Activated CD8-positive, alpha-beta memory T cell treated with anti-CD3 and anti-CD28 coated beads for 1 hour (primary cell): ENCODE measurements around the gene SPTBN1.

ENCODE experiments used
- DNase-seq, 2 donors: peaks; one replicate each; pipeline ENCODE4 v3.0.0-alpha.2; 2020; ENCODE audit warnings: low read depth in 1 of 2; ENCODE audit errors: extremely low read depth in 1 of 2

Gene SPTBN1

DNA sequence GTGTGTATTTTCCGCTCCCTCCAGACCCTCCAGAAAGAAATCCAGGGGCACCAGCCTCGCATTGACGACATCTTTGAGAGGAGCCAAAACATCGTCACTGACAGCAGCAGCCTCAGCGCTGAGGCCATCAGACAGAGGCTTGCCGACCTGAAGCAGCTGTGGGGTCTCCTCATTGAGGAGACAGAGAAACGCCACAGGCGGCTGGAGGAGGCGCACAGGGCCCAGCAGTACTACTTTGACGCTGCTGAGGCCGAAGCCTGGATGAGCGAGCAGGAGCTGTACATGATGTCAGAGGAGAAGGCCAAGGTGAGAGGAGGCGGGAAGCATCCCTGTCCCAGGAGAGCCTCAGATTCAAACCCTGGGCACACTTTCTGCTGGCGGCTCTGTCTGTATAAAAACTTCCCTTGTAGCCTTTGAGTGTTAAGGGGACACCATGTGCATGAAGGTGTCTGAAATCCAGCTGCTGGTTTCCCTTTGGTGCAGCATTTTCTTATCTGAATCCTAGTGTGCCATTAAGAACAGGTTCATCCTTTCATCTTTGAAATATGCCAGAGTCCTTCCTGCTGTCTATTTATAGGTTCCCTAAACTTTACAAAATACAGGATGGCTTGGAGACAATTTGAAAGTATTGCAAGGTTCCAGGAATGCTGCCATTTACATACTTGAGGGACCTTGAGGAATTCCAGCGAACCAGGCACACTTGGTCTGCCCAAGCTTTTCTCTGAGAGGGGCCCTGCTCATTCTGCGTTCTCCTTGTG, 190.2 kb downstream of the SPTBN1 start:
- DNase-seq, result no peak

DNA sequence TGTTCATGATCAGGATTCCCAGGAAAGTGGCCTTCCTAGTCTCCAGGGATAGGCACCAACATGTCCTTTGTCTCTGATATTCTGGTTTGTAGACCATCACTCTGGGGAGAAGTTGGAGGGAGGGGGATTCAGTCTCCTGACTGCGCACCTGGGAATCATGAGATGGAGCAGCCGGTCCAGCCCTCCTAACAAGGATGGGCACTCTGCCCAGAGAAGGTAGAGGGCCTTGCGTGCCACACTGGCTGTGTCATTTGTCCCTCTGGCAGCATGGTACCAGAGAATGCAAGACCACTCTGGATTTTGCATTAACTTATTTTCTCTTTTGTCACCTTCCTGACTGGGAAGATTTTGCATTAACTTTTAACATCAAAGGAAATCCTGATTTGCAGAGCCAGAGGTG, 192.1 kb downstream of the SPTBN1 start:
- DNase-seq, result no peak

DNA sequence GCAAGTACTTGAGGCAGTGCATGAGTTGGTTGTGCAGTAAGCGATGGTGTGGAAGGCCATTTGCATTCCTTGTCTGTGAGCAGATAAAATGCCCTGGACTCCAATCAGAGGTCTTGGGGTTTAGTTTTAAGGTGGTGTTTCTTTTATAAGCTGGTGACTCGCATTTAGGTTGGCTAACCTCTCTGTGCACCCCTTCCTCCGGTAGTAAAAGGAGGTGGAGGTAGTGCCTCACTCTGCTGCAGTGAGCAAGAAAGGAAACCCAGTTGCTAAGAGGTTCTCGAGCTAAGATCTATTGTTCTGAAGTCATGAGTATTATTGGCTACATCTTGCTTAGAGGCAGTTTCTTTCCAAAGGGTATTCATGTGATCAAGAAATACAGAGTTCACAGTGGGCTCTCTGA, 193.1 kb downstream of the SPTBN1 start:
- no peak for DNase-seq

DNA sequence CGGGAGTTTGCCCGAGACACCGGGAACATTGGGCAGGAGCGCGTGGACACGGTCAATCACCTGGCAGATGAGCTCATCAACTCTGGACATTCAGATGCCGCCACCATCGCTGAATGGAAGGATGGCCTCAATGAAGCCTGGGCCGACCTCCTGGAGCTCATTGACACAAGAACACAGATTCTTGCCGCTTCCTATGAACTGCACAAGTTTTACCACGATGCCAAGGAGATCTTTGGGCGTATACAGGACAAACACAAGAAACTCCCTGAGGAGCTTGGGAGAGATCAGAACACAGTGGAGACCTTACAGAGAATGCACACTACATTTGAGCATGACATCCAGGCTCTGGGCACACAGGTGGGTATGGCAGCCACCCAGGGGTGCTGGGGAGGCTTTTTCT, 193.5 kb downstream of the SPTBN1 start:
- no peak for DNase-seq

DNA sequence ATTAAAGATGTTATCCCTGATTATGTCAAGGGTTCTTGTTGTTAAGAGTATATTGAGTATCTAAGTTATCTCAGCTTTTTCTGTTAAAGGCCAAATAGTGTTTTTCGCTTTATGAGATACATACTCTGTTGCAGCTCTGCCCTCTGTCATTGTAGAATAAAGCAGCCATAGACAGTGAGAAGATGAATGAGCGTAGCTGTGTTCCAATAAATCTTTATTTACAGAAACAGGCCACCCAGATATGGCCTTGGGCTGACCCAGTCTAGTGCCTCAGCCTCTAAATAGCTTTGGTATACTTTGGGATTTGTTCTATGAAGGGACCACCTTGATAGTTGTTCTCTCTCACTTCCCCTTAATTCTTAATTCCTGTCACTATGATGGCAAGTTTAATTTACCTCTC, 194.5 kb downstream of the SPTBN1 start:
- DNase-seq, result no peak

DNA sequence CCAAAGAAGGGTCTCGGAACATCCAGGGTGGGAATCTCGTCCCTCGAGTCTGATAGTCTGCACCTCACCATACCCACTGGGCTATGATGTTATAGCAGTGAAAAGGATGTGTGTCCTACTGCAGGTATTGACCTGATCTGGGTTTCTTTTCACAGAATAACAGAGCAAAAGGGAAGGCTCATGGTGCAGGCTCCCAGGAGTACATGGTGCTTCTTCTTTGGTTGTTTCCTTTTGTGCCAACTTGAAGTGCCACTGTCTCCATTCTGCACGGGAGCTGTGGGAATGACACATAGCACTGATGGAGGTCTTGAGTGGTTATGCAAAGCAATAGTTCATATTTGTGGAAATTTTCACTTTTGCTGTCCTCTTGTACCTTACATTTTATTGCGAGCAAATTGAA, 195.2 kb downstream of the SPTBN1 start:
- DNase-seq, result no peak

DNA sequence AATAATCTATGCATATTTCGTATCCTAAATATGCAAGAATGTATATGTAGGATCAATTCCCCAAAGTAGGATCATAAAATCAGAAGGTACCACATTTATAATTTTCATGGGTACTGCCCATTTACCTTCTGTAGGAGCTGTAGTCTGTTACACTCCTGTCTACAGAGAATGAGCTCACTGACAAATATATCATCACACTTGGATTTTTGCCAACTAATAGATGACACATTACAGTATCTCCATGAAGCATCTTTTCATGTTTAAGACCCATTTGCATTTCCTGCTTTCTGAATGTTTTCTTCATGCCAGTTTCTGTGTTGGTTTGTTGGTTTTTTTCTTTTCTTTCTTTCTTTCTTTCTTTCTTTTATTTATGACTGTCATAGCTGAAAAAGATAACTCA, 196.4 kb downstream of the SPTBN1 start:
- no peak for DNase-seq

DNA sequence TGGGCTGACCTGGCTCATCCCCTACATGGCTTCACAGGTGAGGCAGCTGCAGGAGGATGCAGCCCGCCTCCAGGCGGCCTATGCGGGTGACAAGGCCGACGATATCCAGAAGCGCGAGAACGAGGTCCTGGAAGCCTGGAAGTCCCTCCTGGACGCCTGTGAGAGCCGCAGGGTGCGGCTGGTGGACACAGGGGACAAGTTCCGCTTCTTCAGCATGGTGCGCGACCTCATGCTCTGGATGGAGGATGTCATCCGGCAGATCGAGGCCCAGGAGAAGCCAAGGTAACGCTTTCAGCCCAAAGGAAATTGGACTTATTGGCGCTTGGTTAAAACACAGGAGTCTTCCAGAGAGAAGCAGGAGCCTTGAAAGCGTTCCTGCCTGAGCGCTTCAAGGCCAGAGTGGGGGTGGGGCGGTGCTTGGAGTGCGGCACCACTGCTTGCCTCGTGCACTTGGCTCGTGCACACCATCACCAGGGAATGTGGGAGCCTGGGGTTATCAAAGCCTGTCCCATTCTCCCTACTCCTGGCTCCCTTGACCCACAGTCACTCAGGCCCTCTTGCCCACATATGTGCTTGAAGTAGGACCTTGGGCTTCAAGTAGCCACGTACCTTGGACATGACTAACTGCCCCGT, 197.6 kb downstream of the SPTBN1 start:
- DNase-seq, result no peak

DNA sequence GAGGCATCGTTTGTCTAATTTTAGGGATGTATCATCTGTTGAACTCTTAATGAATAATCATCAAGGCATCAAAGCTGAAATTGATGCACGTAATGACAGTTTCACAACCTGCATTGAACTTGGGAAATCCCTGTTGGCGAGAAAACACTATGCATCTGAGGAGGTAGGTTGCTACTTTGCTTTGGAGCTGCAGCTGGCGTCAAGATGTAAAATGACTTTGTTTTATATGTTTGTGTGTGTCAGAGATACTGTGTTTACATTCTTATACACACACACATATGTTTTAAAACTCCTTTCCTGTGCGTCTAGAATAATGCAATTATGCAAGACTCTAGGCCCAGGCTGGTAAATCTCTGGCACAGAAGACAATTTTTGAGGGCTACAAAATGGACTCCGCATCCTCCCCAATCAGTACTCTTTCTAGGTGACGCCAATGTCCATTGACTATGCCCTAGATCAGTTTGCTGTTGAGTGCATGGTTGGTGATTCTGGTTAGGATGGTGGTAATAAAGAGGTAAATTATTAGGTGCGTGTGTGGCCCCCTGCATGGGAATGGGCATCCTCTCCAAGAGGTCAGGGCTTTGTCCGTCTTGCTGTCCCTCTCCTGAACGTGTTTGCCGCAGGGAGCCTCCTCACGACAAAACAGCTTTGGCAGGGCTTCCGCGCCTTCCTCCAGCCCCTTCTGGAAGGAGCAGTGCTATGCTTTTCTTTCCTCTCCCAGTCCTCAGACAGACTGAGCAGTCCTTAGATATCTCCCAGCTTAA, 199.1 kb downstream of the SPTBN1 start:
- DNase-seq, result no peak

DNA sequence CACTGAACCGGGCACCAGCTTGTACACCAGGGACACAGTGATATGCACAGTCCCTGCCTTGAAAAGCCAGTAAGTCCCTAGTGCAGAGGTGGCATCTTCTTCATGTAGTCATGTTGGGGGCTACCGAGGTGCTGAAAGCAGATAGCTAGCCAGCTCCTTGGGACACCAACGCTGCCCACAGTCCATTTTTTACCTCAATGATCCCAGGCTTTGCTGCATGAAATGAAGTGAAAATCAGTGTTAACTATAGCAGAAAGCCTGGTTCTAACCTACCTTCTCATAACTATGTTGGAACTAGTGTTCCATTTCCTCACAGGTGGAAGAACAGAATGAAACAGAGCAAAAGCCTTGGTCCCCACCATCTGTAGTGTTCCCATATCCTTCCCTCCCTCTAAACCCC, 200.7 kb downstream of the SPTBN1 start:
- DNase-seq, result no peak

DNA sequence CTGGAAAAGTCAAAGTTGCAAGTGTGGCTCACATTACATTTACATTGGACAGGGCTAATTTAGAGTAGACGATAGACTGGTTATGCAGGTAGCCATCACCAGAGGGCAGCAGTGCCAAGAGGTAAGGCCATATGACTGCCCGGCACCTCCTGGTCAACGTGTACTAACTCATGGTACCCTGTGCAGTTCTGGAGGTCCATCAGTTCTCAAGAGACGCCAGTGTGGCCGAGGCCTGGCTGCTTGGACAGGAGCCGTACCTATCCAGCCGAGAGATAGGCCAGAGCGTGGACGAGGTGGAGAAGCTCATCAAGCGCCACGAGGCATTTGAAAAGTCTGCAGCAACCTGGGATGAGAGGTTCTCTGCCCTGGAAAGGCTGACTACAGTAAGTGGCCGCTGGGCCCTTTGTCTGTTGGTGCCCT, 201.5 kb downstream of the SPTBN1 start:
- DNase-seq, result no peak

DNA sequence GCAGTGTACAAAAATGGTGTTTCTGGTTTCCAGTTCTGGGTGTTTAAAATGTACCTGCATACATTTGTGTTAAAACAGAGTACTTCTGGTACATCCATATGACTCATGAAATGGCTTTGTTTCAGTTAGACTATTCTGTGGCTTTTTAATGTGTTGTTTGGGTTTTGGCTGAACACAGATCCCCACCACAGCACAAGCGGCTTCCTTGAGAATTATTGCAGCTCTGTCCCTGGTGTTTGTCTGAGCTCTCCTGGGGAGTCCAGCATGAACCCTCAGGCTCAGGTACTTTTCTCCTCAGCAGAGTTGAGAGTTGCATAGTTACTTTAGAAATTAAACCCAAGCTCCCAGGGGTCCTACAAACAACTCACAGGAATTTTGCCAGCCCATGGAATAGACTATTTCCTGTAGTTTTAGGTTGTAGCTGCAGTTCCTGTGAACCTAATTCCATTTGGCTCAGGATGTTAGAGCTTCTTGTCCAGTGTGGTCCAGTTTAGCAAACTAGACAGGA, 202.5 kb downstream of the SPTBN1 start:
- no peak for DNase-seq

DNA sequence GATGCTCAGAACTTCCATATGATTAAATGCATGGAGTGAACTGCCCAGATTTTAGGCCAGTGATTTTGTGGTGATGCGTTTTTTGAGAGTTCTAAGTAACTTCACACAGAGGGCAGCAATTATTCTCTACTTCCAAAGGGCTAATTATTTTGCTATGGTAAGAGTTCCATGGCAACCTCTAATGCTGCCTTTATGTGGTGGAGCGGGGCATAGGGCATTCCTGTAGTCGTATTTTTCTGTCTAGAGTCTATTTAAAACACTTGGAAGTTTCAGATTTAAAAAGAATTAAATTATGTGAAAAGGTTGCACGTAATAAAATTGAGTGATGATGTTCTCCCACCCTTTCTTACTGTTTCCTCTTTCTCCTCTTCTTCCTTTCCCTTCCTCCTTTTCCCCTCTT, 203.4 kb downstream of the SPTBN1 start:
- DNase-seq, result no peak

DNA sequence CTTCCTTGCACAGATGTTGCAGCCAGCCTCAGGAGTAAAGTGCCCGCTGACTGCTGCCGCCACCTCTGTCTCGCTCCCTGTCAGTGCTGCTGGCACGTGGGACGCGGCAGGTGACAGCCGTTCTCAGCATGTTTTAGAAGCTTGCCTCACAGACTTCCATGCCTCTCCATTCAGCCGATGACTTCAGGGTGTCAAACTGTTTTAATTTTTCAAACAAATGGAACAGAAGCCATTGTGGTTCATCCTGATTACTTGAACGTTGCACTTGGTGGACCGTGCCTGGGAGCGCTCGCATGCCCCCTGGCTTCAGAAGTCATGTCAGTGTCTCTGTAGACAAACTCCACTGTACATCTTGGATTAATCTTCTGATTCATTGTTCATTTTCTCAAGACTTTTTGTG, 204.6 kb downstream of the SPTBN1 start:
- no peak for DNase-seq

DNA sequence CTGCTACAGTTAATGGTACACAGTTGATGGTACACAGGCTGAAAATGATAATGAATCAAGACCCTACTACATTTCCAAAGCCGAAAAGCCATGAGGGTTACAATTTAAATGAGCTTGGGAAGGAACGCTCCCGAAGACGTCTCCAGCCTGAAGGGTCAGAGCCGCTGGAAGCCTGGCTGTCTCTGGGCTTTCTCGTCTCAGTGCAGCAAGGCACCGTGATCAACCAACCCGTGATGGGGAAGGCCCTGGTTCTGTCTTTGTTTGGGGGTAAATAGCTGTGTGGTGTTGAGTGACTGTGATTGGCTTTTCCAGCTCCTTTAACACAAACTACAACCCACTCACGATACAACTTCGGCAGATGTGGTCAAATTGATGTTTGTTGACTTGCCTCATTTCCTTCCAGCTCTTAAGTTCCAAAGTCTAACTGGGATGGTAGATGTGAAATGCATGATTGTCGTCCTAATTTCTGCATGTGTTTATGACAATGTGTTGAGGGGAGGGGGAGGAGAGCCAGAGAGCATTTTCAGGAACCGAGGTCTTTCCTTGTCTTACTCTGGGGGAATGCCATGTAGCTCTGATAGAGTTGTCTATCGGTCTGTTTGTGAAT, 207.4 kb downstream of the SPTBN1 start:
- DNase-seq, result no peak

DNA sequence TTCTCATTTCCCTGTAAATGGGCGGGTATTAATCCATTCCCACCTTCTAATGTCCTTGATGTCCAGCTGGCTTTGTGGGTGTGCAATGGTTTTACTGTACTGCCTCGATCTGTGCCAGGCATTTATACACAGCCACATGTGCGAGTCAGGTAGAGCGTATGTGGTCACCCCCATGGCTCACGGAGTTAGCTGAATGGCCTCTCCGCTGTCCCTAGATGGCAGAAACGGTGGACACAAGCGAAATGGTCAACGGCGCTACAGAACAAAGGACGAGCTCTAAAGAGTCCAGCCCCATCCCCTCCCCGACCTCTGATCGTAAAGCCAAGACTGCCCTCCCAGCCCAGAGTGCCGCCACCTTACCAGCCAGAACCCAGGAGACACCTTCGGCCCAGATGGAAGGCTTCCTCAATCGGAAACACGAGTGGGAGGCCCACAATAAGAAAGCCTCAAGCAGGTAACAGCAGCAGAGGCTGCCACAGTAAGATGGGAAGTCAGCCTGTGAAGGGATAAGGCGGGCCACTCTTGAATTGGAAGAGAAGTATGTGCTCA, 208.2 kb downstream of the SPTBN1 start:
- no peak for DNase-seq

DNA sequence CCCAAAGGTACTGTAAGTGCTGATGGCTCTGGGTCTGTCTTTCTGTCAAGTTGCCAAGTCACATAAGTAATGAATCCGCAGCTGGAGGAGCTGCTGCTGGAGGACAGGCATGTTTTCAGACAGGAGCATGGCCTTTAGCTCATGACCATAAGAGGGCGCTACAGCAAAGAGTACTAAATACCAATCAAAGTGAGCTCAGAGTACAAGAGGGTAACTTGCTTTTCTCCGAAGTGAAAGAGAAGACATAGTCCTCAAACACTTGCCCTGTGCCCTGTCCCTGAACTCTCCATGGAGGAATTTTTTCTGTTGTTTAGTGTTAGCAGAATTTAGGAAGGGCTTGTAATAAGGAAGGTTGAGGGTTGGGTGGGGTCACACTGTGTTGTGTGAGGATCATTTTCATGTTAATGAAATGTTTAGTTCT, 209.3 kb downstream of the SPTBN1 start:
- no peak for DNase-seq

DNA sequence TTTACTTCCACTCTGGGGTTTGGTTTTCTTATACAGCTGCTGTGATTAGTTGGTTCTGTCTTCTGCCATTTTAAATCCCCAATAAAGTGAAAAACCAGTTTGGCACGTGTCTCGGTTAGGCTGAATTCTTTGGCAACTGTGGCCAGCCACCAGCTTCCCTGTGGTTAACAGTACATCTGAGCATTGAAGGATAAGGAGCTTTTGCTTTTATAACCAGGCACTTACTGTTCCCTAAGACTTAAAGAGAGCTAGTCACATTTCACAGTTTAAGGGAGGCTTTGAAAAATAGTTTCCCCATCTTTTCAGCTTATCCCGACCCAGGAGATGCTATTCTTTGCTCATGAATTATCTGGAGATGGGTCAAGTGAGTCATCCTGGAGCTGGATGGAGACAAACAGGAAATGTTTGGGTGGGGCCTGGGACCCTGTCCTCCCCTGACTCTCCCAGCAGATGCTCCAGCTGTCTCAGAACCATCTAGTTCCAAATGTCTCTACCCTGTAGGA, 210.1 kb downstream of the SPTBN1 start:
- no peak for DNase-seq

DNA sequence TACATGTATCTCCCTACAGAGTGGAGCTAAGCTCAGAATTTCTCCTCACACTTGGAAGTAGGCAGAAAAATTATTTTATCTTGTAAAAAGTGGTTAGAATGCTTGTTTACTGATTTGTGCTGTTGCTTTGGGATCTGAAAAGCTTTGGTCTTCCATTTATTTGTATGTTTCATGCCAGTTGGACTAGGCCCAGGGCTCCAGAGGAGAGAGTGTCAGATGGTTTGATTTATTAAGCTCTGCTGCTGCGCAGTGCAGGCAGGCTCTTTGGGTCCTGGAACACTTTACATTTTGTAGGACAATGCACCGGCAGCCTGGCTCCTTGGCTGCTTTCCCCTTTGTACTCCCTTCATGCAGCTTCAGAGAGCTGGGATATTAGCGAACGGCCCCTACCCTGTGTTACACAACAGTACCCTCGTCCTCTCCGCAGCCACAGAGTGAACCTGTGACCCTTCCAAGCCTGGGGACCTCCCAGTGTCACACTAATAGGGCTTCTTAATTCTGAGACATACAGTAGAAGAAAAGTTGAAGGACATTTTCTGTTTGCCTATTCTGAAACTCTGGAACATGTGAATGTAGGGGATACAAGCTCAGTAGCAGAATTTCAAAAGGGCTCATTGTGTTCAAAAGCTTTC, 210.6 kb downstream of the SPTBN1 start:
- no peak for DNase-seq

DNA sequence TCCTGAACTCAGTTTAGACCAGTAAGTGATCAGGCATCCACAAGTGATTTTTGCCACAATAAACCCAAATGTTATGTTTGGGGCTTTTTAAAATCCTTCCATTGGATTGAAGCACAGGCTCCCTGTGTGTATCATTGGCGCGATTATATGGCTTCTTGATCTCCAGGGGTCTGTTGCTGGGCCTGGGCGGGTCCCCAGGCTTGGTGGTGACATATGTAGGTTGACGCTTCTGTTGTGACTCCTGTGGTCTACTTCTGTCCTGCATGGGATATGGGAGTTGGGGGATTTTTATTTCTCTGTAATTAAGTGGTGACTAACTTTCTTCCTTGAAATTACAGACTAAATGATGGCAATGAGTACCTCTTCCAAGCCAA, 211.1 kb downstream of the SPTBN1 start:
- DNase-seq, result no peak
